Central memory CD8-positive, alpha-beta T cell (primary cell): Measurements from ENCODE around the gene ZNF276.

Experiments used
- ATAC-seq: fragments of 150-1000 bp; cut with Tn5 transposase; replicated peaks from 2 replicates; pipeline ENCODE4 v1.10.0; 2022; ENCODE audit warnings: mild to moderate bottlenecking, moderate FRiP score, moderate number of reproducible peaks; ENCODE audit not compliant: poor library complexity, severe bottlenecking; ENCODE audit errors: extremely low read depth
- DNase-seq, 2 donors: peaks; one replicate each; pipeline ENCODE4 v3.0.0; 2021; ENCODE audit warnings: low spot score in 2 of 2
- H3K27ac Mint-ChIP-seq: one replicate; pipeline ENCODE4 v1.8.0; 2022; ENCODE audit warnings: low read depth, mild to moderate bottlenecking, moderate library complexity, mixed read lengths
- H3K27me3 Mint-ChIP-seq: one replicate; pipeline ENCODE4 v1.8.0; 2022; ENCODE audit warnings: mixed read lengths
- H3K36me3 Mint-ChIP-seq: one replicate; pipeline ENCODE4 v1.8.0; 2022; ENCODE audit warnings: mild to moderate bottlenecking, moderate library complexity, mixed read lengths; ENCODE audit not compliant: insufficient read depth
- H3K4me1 Mint-ChIP-seq: one replicate; pipeline ENCODE4 v1.8.0; 2022; ENCODE audit warnings: mixed read lengths
- H3K4me3 Mint-ChIP-seq: one replicate; pipeline ENCODE4 v1.8.0; 2022; ENCODE audit warnings: mild to moderate bottlenecking, moderate library complexity, mixed read lengths
- H3K9me3 Mint-ChIP-seq: one replicate; pipeline ENCODE4 v1.8.0; 2022; ENCODE audit warnings: mixed read lengths

ZNF276 gene

DNA sequence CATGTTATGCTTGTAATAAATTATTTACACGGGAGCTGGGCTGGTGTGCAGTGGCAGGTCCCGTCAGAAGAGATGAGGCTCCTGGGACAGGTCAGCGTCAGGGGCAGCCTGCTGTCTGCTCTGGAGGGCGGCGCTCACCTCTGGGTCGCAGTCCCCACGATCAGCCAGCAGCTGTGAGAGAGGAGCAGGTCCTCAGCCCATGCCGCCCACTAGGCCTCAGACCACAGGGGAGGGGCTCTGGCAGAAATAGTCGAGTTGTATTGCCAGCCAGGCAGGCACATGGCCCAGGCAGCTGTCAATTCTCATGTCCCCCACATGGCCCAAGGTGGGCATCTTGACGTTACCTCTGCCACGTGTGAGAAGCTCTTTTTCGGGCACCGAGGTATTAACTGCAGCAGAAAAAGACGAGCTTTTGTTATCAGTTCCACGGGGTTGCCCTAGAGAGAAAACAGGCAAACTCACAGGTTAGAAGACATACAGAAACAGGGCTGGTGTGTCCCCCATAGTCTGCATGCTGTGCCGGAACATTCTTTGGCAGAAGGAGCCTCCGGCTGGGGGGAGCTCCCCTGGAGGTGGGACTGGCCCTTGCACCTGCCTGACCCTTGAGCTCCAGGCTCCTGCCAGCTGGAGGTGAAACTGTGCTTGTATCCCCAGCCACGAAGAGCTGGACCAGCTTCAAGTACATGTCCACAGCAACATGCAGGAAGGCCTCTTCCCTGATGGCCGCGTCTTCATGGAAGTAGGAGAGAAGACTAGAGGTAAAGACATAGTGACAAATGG is 17.4 kb downstream of the ZNF276 start:
- no peak for DNase-seq
- H3K4me3 Mint-ChIP-seq, result peak overlapping the region; percentile 63
- peaks cover 27% of the 10 kb centered on the region for H3K4me1 Mint-ChIP-seq
- H3K9me3 Mint-ChIP-seq, result no peaks in the 10 kb centered on the region
- ATAC-seq, result no peak
- H3K27ac Mint-ChIP-seq, result peak overlapping the region; percentile 90
- peaks cover 80% of the 10 kb centered on the region for H3K36me3 Mint-ChIP-seq
- no peaks in the 10 kb centered on the region for H3K27me3 Mint-ChIP-seq

DNA sequence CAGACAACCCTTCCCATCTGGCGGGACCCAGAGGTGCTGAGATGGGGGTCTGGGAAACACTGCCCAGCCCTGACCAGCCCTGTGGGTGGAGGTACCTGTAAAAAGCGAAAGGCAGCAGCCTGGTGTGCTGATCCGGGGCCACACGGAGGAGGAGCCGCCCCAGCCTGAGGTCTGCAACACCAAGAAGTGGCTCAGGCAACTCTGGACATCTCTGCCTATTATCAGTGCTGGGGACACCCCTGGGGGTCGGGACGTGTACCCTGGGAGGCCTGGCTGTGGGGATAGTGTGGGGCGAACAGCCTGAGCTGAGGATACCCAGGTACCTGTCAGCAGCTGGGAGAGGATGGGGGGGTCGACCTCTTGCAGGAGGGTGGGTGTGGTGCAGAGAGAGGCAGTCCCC is 18.0 kb downstream of the ZNF276 start:
- peaks cover 74% of the 10 kb centered on the region for H3K36me3 Mint-ChIP-seq
- peaks cover 27% of the 10 kb centered on the region for H3K4me1 Mint-ChIP-seq
- peak overlapping the region; percentile 90 for H3K27ac Mint-ChIP-seq
- ATAC-seq (no peak), DNase-seq (no peak)
- no peaks in the 10 kb centered on the region for H3K27me3 Mint-ChIP-seq
- no peaks in the 10 kb centered on the region for H3K9me3 Mint-ChIP-seq
- no peak overlapping the region for H3K4me3 Mint-ChIP-seq

DNA sequence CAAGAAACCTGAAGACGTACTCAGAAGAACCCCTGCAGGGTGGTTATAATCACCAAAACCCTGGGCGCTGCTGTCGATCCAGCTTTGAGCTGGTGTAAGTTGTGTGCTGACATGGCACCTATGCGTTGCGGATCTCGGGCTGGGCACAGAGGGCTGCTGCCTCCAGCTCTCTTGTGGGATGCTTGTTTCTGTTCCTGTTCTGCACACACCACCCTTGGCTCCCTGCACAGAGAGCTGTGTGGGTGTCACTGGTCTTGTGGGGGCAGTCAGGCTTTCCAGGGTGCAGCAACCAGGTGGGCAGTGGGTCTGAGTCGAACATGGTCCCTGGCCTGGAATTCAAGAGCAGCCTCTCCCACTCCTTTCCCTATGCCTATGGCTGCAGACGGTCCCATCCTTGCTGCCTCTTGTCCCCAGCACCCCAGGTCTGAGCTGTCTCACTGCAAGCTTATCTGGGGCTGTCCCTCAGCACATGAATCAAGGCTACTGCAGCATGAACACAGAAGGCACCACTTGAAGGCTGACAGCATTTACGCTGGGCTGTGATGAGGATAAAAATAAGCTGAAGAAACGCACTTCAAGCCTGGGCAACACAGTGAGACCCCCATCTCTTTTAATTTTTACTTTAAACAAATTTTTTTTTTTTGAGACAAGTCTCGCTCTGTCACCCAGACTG is 20.1 kb downstream of the ZNF276 start:
- no peaks in the 10 kb centered on the region for H3K9me3 Mint-ChIP-seq
- ATAC-seq, result no peak
- H3K4me3 Mint-ChIP-seq, result no peak overlapping the region
- peaks cover 53% of the 10 kb centered on the region for H3K36me3 Mint-ChIP-seq
- H3K27me3 Mint-ChIP-seq, result no peaks in the 10 kb centered on the region
- H3K4me1 Mint-ChIP-seq, result peaks cover 27% of the 10 kb centered on the region
- DNase-seq, result no peak
- no peak overlapping the region for H3K27ac Mint-ChIP-seq

DNA sequence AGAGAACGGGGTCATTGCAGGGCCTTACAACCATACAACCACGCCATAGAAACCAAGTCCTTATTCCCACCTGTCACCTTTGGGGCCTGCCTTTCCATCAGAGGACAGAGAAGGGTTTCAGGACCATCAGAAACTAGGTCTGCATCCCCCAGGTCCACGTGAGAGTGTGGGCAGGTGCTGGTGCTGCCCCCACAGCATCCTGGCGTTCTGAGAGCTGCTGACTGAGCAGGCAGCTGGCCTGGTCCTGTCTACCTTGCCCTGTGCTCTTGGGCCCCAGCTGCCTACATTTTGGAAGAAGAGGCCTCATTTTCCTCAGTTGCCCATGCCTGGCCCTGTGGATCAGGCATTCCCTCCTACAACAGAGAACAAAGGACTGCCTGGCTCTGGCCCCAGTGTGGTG is 21.6 kb downstream of the ZNF276 start:
- ATAC-seq (no peak), DNase-seq (no peak)
- H3K9me3 Mint-ChIP-seq, result no peaks in the 10 kb centered on the region
- H3K4me1 Mint-ChIP-seq, result peaks cover 13% of the 10 kb centered on the region
- peaks cover 41% of the 10 kb centered on the region for H3K36me3 Mint-ChIP-seq
- H3K4me3 Mint-ChIP-seq, result no peak overlapping the region
- no peaks in the 10 kb centered on the region for H3K27me3 Mint-ChIP-seq
- no peak overlapping the region for H3K27ac Mint-ChIP-seq

DNA sequence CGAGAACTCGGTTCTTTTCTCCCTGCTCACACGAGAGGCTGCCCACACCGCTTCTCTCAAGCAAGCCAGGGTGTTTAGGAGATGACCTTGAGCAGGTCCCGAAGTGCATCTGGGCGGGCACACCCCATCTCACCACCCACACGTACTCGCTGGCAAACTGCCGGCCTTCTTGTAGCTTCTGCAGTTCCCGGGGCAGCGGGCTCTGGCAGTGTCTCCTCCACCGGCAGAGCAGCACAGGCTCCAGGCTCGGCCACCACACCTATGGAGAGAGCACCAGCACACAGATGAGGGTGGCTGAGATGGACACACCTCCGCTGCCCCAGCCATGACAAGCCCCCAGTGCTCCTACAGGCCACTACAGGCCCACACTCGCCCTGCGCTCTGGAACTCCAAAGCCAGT is 23.5 kb downstream of the ZNF276 start:
- no peak for DNase-seq
- H3K27ac Mint-ChIP-seq, result peak overlapping the region; percentile 16
- ATAC-seq, result no peak
- peaks cover 31% of the 10 kb centered on the region for H3K36me3 Mint-ChIP-seq
- no peaks in the 10 kb centered on the region for H3K27me3 Mint-ChIP-seq
- H3K4me1 Mint-ChIP-seq, result peaks cover 8% of the 10 kb centered on the region
- no peak overlapping the region for H3K4me3 Mint-ChIP-seq
- H3K9me3 Mint-ChIP-seq, result no peaks in the 10 kb centered on the region

DNA sequence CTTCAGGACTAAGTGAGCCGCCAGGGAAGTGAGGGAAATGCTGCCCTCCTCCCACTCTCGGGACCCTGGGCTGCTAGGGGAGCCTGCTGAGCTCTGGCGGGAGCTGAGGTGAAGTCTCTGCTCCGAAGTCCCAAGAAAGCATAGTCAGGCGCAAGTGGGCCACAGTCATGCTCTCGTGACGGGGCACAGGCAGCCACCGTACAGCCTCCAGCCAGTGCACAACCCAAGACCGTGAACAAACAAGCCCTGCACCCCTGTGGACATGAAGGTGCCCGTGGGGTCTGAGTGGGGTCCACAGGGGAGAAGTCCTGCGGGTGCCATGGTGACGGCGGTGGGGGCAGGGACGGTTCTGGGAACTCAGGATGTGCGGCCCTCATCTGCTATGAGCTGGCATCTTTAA is 24.7 kb downstream of the ZNF276 start:
- peaks cover 10% of the 10 kb centered on the region for H3K4me1 Mint-ChIP-seq
- no peak overlapping the region for H3K27ac Mint-ChIP-seq
- no peaks in the 10 kb centered on the region for H3K27me3 Mint-ChIP-seq
- DNase-seq, result no peak
- no peak overlapping the region for H3K4me3 Mint-ChIP-seq
- no peak for ATAC-seq
- H3K9me3 Mint-ChIP-seq, result no peaks in the 10 kb centered on the region
- H3K36me3 Mint-ChIP-seq, result peaks cover 20% of the 10 kb centered on the region

DNA sequence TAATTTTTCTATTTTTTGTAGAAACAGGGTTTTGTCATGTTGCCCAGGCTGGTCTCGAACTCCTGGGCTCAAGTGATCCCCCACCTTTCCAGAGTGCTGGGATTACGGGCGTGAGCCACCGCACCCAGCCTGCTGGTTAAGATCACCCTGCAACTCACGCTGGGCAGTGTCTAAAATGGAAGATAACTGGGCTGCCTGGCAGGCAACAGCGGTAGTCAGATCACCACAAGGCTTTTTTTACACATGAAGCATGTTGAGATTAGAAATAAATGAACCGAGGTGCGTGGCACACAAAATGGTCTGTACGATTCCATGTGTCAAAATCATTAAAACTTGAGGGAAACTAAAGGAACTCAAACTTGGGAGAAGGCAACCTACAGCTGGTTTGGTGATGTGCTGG is 26.7 kb downstream of the ZNF276 start:
- Mint-ChIP-seq H3K4me1 (peaks cover 7% of the 10 kb centered on the region), H3K9me3 (no peaks in the 10 kb centered on the region), H3K27me3 (no peaks in the 10 kb centered on the region), H3K4me3 (no peak overlapping the region), H3K27ac (no peak overlapping the region), H3K36me3 (peaks cover 15% of the 10 kb centered on the region)
- DNase-seq (no peak), ATAC-seq (no peak)

DNA sequence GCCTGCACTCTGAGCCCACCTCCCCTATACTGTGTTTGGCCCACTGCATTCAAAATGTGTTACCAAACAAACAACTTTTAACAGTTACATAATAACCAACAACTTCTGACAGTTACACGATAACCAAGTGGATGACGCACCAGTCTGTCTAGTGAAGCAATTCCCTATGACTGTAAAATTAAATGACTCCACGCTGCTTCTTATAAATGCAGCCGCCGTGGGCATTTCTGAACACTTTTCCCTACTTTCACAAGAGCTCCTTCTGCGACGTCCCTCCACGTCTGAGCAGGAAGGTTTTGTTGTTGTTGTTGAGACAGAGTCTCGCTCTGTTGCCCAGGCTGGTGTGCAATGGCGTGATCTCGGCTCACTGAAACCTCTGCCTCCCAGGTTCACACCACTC is 27.6 kb downstream of the ZNF276 start:
- H3K4me1 Mint-ChIP-seq, result peaks cover 11% of the 10 kb centered on the region
- no peak for ATAC-seq
- H3K36me3 Mint-ChIP-seq, result peaks cover 14% of the 10 kb centered on the region
- no peaks in the 10 kb centered on the region for H3K27me3 Mint-ChIP-seq
- DNase-seq, result no peak
- no peaks in the 10 kb centered on the region for H3K9me3 Mint-ChIP-seq
- no peak overlapping the region for H3K4me3 Mint-ChIP-seq
- H3K27ac Mint-ChIP-seq, result no peak overlapping the region

DNA sequence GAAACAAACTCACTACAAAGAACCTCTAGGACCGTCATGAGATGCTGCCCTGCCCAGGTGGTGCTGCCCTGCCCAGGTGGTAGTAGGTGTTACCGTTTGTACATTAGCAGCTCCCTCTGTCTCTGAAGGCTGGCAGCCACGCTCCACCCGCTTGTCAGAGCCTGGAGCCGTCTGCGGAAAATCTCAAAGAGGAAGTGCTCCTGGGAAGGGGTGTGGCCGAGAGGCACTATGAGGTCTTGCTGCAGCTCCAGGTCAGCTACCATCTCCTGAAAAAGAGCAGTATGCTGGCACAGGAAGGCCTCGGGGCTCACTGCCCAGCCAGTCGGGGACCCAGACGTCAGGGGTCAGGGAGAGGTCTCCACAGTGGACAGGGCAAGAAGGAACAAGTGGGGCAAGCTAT is 28.3 kb downstream of the ZNF276 start:
- Mint-ChIP-seq H3K36me3 (peaks cover 16% of the 10 kb centered on the region), H3K27me3 (no peaks in the 10 kb centered on the region), H3K4me3 (no peak overlapping the region), H3K27ac (no peak overlapping the region), H3K9me3 (no peaks in the 10 kb centered on the region), H3K4me1 (peaks cover 11% of the 10 kb centered on the region)
- DNase-seq, result no peak
- ATAC-seq, result no peak

DNA sequence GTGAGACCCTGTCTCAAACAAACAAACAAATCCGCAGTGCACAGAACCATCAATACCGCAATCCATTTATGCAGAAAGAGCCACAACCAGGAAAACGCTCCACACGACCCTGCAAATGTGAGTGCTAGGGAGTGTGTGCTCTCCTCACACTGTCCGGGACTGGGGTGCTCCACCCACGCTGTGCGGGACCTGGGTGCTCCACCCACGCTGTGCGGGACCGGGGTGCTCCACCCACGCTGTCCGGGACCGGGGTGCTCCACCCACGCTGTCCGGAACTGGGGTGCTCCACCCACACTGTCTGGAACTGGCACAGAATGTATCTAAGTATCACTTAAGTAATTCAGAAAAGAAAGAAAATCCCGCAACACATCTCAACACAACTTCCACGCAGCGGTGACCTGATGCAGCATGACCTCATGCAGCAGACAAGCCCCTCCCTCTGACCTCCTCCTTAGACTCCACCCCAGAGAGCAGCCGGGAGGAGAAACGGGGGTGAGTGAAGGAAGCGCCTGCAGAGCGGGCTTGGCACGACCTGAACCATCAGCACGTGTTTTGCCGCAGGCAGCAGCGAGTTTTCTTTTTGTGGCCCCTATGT is 38.5 kb downstream of the ZNF276 start:
- H3K27me3 Mint-ChIP-seq, result no peaks in the 10 kb centered on the region

DNA sequence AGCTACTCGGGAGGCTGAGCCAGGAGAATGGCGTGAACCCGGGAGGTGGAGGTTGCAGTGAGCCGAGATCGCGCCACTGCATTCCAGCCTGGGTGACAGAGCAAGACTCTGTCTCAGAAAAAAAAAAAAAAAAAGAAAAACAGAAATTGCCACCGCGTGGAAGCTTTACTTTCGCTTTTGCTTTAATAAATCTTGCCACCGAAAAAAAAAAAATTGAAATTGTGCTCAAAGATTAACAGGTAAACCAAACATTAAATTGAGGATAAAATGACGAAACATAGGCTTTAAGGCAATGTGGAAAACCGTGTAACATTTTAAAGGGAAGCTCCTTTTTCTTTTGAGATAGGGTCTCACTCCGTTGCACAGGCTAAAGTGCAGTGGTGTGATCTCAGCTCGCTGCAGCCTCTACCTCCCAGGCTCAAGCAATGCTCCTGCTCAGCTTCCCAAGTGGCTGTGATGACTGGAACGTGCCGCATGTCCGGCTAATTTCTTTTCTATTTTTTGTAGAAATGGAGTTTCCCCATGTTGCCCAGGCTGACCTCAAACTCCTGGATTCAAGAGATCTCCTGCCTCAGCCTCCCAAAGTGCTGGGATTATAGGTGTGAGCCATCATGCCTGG is 40.1 kb downstream of the ZNF276 start:
- Mint-ChIP-seq H3K36me3 (peaks cover 23% of the 10 kb centered on the region), H3K27ac (peak overlapping the region; percentile 97), H3K4me1 (peaks cover 39% of the 10 kb centered on the region), H3K4me3 (peak overlapping the region; percentile 79), H3K27me3 (no peaks in the 10 kb centered on the region), H3K9me3 (no peaks in the 10 kb centered on the region)
- no peak for DNase-seq
- ATAC-seq, result peak; percentile 41

More for the DNA sequence above, 38.5 kb downstream of the ZNF276 start:
- Mint-ChIP-seq H3K4me3 (peak overlapping the region; percentile 79), H3K9me3 (no peaks in the 10 kb centered on the region), H3K27ac (no peak overlapping the region), H3K4me1 (peaks cover 33% of the 10 kb centered on the region), H3K36me3 (peaks cover 25% of the 10 kb centered on the region)
- DNase-seq (no peak), ATAC-seq (no peak)

DNA sequence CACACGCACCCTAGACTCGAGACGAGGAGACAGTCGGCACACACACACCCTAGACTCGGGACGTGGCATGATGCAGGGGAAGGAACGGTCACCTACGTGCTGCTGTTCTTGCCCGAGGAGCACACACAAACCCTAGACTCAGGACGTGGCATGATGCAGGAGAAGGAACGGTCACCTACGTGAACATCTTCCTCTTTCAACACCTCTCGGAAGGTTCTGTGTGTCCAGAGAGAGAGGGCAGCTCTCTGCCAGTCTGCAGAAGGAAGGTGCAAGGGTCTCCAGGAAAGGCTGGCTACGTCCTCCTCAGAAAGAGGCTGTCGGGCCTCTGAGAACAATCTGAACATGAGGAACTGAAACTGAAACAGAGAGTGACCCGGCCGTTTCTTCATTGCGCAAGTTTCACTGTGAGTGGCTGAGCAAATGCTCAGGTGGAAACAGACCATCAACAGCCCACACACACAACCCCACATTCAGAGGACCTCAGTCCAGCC is 43.4 kb downstream of the ZNF276 start:
- H3K4me1 Mint-ChIP-seq, result peaks cover 39% of the 10 kb centered on the region
- H3K27ac Mint-ChIP-seq, result peak overlapping the region; percentile 95
- H3K4me3 Mint-ChIP-seq, result peak overlapping the region; percentile 85
- peaks cover 12% of the 10 kb centered on the region for H3K36me3 Mint-ChIP-seq
- no peaks in the 10 kb centered on the region for H3K9me3 Mint-ChIP-seq
- H3K27me3 Mint-ChIP-seq, result no peaks in the 10 kb centered on the region
- ATAC-seq (peak; percentile 75), DNase-seq (no peak)
